Superior temporal gyrus (tissue), 1 donor: Measurements from ENCODE around the gene CEP43.

Experiments used
- DNase-seq: peaks from one replicate; pipeline ENCODE4 v3.0.0-alpha.2; 2016; ENCODE audit errors: extremely low spot score

Gene CEP43, protein sequence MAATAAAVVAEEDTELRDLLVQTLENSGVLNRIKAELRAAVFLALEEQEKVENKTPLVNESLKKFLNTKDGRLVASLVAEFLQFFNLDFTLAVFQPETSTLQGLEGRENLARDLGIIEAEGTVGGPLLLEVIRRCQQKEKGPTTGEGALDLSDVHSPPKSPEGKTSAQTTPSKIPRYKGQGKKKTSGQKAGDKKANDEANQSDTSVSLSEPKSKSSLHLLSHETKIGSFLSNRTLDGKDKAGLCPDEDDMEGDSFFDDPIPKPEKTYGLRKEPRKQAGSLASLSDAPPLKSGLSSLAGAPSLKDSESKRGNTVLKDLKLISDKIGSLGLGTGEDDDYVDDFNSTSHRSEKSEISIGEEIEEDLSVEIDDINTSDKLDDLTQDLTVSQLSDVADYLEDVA

DNA sequence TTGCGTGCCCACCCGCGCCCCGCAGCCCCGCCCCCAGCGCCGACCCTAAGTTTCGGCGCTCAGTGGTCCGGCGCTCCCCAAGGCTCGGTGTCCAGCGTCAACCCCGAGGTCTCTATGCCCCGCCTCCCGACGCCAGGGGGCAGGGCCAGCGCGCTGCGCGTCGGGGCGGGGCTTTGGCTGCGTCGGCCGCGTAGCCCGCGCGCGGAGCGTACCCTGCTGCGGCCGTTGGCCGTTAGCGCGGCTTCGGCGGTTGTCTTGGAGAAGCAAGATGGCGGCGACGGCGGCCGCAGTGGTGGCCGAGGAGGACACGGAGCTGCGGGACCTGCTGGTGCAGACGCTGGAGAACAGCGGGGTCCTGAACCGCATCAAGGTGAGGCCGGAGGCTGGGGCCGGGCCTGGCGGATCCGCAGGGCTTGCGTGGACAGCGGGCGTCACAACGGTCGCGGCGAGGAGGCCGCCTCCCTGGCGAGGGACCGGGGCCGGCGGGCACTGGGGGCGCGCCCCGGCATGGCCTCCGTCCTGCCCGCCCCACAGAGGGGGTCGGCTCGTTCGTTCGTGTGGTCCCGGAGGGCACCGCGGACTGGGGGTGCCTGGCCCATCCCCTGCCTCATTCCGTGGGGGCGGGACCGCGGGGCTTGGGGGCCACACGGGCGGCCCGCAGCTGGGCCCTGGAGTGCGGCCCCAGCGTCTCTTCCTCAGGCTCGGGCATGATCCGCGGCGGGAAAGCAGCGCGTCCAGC, at the start of gene CEP43:
TSS of gene CEP43 (plus strand) at position 253 of the 739 bp plus-strand sequence. CDS start at position 269, 16 bp downstream.
- DNase-seq: peak; percentile 94

DNA sequence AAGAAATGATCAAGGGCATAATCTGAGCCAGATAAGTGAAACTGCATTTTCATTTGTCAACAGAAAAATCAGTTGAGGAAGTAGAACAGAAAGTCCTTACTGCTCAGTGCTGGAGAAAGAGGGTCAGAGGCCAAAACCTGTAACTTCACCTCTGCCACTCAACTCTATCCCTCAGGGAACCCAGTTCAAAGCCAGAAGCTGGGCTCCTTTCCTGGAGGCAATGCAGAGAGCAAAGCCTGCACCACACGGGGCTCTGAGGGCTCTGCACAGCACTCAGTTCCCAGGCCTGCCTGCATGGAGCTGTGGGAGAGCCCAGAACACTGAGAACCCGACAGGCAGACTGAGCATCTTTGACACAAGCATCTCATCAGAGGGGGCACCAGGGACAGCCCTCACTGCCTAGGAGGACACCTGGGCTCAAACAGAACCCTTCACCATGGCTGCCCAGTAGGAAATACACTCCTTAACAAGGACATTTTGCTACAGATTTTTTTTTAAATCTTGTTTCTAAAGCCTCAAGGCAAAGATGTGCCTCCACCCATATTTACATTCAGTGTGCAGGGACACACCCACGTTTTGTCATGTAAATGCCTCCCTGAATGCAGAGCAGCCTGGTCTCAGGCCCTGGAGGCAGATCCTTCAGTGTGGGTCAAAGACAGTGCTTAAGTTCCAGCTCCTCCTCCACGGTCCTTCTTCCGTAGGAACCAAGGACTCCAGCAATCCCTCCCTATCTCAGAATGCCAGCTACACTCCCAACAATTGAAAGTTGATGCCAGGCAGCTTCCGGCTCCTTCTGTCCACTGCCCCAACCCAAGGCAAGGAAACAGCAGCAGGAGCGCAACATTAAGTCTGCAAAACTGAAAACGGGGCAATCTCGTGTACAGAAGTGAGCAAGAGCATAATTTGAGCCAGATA, 49.4 kb upstream of the CEP43 start:
- no peak for DNase-seq

DNA sequence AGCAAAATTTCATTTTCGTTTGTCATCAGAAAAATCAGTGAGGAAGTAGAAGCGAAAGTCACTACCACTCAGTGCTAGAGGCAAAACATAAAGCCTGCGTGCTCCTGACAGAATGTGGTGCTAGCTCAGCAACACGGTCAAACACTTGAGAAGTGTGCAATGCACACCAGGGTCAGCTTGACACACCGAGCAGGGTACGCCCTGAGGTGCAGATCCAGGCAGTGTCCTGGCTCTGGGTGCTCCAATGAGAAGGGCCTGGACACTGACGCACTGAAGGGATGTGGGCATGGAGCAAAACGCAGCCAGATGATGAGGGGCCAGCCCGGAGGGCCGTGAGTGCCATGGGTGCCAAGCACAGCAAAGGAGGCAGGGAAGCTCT, 48.8 kb upstream of the CEP43 start:
- no peak for DNase-seq

DNA sequence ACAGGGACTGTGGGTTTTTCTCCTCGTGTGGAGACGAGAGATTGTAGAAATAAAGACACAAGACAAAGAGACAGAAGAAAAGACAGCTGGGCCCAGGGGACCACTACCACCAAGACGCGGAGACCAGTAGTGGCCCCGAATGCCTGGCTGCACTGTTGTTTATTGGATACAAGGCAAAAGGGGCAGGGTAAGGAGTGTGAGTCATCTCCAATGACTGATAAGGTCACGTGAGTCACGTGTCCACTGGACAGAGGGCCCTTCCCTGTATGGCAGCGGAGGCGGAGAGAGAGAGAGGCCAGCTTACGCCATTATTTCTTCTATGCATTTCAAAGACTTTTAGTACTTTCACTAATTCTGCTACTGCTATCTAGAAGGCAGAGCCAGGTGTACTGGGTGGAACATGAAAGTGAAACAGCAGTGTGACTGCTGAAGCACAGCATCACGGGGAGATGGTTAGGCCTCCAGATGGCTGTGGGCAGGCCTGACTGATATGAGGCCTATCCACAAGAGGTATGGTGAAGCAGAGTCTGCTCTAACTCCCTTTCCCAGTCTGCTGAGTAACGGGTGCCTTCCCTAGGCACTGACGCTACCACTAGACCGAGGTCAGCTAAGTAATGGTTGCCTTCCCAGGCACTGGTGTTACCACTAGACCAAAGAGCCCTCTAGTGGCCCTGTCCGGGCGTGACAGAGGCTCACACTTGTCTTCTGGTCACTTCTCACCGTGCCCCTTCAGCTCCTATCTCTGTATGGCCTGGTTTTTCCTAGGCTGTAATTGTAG, 48.1 kb upstream of the CEP43 start:
- DNase-seq: peak; percentile 73

DNA sequence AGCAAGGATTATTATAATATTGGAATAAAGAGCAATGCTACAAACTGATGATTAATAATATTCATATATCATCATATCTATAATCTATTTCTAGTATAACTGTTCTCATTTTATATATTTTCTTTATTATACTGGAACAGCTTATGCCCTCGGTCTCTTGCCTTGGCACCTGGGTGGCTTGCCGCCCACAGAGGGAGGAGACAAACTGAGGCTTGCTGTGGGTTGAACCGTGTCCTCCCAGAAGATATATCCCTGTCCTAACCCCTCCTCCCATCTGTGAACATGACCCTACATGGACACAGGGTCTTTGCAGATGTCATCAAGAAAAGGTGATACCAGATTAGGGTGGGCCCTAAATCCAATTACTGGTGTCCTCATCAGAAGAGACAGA, 47.5 kb upstream of the CEP43 start:
- DNase-seq: no peak

DNA sequence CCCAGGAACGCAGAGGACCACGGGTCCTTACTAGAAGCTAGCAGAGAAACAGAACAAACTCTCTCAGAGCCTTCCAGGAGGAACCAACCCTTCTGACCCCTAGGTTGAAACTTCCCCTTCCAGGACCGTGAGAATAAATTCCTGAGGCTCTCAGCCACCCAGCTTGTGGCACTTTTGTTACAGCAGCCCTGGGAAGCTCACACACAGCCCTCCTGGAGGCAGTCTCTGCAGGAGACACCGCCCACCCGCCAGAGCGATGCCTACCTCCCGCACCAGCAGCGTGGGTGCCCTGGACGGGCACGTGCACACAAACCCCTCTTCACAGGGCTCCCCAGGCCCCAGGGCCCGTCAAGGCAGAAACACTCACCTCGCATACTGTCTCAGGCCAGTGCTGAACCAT, 47.1 kb upstream of the CEP43 start:
- no peak for DNase-seq

DNA sequence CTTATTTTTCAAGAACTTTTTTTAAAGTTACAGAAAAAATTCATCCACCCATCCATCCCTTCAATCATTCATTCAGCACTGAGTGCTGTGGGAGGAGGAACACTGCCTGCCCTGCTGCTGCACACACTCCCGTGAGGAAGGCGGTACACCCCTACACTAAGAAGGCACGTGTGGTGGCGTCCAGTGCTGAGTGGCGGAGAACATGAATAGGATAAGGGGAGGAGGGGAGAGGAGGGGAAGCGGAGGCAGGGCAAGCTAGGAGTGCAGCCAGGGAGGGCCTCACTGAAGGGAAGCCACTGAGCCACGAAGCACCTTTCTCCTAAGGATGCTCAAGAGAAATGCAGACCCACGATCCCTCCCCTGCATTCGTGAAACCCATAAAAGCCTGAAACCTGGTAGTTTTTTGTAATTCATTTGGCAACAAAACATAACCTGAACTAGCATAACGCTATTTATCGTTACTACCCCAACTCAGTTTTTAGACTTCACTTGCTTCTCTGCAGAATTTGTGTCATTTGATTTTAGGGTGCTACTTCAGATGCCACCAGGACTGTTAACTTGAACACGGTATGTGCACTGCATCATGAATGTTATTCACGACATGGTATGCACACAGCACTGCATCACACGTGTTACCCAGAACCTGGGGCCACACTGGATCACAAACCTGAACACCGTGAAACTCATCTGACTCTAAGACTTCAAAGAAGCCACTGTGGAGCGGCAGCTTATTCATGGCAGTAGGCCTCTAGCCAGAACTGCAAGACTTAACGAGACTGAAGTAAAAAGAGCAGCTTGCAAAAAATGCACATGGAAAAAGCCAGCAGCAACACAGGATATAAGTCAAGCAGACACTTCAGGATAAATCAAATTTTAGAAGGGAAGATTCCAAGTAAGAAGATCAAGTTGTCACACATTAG, 46.4 kb upstream of the CEP43 start:
- no peak for DNase-seq

DNA sequence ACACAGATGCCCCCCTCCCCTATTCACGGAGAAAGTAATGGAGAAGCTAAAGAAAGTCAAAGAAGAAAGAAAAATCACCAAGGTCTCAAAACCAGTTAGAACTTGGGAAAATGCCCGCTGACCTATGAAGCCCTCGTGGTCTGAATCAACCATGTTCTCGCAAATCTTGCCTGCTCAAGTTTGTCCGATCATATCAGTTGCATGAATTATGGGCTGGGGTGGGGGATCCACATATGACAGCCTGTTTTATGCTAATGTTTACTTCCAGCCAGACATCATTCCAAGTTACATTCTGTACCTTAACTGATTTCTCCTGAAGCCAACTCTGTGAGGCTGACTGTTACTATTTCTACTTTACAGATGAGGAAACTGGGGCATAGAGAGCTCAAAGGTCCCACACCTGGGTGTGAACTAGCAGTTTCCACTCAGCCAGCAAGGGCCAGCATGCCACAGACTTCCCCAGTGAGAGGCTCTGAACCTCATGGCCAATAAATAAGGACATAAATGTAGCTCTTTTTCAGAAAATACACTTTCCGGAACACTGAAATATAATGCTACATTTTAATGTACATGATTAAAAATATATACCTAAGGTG, 45.0 kb upstream of the CEP43 start:
- DNase-seq: no peak

DNA sequence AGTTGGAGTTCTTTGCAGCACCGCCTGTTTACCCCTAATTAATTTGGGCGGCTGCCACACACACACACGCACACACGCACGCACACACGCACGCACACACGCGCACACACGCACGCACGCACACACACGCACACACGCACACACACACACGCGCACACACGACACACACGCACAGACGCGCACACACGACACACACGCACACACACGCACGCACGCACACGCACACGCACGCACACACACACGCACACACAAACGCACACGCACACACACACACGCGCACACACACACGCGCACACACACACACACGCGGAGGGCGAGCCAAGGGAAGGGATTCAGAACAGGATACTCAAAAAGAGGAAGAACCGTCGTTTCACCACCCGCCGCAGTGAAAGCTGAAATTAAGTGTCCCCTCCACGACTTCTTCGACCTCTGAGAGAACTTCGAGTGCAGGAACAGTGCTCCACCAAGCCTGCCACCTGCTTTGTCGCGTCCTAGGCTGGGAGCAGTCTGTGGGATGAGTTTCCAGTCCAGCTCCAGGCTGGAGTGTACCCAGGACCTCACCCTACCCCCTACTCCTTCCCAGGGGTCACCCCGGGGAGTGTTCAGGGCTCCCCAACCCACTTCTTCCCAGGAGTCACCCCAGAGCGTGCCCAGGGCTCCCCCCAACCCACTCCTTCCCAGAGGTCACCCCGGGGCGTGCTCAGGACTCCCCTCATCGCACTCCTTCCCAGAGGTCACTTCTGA, 43.9 kb upstream of the CEP43 start:
- no peak for DNase-seq

DNA sequence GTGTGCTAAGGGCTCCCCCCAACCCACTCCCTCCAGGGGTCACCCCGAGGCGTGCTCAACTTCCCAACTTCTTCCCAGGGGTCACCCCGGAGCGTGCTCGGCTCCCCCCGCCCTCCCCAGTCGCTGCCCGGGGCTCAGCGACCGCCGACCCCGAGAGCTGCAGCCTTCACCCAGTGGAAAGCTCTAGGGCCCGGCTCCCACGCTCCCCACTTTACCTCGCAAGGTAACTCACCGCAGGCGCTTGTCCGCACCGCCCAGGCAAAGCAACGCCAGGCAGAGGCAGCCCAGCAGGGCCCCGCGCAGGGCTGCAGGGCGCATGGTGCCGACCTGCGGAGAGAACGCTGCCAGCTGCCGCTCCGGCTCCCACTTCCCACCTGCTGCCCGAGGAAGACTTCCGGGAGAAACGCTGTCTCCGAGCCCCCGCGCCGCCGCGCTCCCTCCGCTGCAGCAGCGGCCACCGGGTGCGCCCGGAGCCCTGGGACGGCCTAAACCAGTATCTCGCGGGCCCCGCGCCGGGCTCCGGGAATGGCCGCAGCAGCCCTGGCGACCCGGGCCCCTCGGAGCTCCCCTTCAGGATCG, 43.2 kb upstream of the CEP43 start:
- DNase-seq: no peak

DNA sequence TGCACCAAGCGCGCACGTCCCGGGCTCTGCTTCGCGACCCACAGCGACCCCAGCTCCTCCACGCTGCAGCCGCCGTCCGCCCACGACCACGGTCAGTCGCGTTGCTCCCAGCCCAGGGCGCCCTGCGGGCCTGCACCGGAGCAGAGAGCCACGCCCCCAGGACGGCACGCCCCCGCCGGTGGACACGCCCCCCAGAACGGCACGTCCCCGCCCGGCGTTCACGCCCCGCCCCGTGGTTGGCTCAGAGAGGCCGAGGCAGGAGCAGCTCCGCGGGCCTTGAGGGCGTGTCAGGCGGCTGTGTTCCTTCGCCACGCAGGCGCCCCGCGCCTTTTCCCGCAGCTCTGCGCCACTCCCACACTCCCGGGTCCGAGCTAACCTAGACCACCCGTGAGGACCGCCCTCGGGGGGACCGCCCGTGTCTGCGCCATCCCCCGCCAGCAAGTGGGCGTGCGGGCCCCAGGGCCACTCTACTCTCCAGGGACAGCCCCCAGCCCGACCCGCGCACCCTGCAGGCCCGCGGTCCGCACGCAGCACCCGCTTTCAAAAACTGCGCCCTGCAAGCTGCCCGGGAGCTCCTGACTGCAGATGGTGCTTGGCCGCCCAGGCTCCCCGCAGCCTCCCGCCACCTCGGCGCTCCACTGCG, 42.6 kb upstream of the CEP43 start, which contains the start of gene RNASET2:
TSS of gene RNASET2 (minus strand) at position 107 of the 643 bp plus-strand sequence. CDS start 368 bp downstream, outside the sequence.
- DNase-seq: peak; percentile 80

DNA sequence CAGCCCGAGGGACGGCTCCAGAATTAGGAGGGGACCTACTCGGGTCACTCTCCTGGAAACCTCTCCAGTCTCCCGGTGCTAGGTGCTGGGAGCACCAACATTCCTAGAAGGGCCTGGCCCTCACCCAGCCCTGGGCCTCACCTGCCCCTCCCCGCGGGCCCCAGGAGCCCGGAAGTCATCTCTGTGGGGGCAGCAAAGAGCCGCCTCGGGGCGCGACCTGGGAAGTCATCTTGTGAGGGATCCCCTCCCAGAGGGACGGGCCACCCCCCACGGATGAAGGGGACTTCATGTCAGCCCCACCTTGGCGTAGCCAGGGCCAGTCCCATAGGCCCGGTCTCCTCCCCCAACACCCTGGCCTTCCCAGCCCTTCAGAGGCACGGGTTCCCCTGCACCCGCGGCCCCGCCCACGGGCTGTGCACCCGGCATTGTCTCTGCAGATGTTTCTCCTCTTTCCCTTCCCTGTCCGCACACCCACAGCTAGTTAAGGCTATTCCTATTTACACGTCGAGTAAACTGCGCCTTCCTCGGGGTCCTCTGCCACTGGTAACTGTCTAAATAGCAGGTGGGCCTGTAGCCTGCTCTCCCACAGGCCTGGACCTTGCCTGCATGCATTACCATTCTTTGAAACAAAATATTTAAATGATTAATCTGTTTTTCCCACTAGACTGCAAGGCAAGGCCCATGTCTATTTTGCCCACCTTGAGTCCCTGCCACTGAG, 42.0 kb upstream of the CEP43 start:
- no peak for DNase-seq

DNA sequence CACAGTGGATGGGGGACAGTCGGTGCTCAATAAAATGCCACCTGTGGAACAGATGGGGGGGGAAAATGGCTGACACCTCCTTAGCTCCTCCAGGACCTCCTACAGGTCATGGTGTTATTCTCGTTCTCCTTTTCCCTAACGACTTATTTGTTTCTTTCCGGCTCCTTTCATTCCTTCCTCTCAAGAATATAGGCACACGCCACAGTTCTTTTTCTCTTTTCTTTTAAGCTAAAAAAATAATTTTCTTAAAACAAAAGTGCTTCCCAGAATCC, 41.5 kb upstream of the CEP43 start:
- DNase-seq: no peak

DNA sequence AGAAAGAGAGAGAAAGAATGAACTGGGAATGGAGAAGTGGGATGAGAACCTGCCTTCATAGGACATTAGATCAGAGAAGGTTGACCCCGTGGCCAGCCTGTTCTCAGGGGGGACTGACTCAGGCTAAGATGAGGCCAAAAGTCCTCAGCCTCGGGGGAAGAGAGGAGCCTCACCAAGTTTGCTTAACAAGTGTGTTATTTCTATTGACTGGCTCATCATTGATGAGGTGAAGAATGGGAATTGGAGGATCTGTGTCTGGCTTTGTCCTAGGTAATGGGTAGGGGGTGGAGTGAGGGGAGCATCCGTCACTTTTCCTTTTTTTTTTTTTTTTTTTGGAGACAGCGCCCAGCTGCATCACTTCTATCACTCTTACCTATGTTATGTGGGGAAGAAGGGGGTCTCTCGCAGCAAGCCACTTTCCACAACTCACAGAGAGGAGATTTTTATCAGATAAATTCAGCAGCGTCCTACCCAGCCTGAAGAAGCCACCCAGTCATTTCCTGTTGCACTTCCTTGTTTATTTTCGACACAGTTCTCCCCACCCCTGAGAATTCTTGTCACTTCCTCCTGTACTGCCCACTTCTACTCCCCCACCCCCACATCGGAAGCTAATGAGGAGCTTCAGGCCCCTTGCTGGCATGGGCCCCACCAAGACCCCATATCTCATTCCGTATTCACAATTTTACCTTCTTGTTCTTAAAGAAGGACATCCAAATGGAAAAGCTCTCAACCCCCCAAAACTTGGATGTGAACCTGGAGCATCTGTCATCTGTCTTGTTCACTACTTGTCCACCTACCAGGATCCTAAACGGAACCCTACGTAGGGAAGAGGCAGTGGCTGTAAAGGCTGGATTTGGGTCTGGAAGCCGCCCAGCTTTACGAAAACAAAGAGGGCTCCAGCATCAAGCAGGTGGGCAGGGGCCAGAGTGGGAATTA, 40.0 kb upstream of the CEP43 start:
- no peak for DNase-seq

DNA sequence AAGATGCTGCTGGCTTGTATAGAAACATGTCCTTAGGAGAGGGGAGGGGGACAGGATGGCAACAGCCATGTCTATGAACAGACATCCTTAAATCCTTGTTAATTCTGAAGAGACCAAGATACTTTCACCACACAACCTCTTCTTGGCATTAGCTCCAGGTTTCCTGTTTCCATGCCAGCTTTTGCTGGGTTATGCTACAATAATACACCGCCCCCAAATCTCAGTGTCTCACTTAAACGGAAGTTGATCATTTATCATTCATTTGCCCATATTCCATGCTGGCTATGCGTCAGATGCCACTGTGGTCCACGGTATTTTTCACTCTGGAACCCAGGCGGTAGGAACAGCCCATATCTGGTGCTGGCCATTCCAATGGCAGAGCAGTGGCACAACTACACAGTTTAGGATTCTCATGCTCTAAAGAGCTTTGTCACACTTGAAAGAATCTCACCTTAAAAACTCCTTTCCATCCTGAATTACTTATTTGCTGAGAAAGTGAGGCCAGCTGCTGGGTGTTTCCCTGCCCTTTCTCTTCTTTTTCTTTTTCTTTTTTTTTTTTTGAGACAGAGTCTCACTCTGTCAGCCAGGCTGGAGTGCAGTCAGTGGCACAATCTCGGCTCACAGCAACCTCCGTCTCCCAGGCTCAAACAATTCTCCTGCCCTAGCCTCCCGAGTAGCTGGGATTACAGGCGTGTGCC, 39.1 kb upstream of the CEP43 start:
- DNase-seq: no peak

DNA sequence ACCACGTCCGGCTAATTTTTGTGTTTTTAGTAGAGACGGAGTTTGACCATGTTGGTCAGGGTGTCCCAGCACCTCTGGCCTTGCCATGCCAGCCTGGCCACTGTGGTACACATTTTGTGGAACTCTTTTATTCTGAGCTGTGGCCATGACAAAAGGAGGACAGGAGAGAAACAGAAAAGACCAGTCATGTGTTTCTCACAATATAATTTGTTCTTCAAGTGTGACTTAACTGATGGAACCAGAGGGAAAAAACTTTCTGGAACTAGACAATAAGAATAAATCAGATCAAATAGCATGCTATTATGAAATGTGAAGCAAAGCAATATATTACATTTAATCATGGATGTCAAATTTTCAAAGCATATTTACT, 38.6 kb upstream of the CEP43 start:
- no peak for DNase-seq
